Measurements from ENCODE around the gene PRTFDC1. TPM values are rescaled to one million over a fixed set of nuclear protein-coding genes. Genes with fewer than 3 reads are reported as not detected.

PRTFDC1 gene
- total RNA-seq, 1 donor from 2014 or later = 7.6 TPM

DNA sequence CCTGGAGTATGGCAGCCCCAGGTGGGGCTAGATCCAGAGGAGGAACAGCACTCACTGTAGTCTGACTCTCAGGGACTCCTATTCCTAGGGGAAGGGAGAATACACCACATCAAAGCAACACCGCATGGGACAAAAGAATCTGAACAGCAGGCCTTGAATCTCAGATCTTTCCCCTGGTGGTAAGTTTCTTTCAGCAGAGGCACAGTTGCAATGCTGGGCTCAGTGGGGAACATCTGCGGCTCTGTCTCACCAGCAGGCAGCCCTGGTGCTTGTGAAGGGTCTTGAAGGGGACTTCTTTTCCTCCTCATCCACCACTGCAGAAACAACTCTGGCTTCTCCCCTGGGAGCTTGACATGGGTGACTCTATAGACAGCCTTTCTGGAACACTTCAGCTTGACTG, 117.5 kb downstream of the PRTFDC1 start:
- Histone ChIP-seq H3K27me3 (no peaks in the 10 kb centered on the region), H3K4me1 (no peaks in the 10 kb centered on the region), H3K27ac (no peak overlapping the region), H3K4me3 (no peak overlapping the region), H3K36me3 (no peaks in the 10 kb centered on the region), H3K9me3 (no peaks in the 10 kb centered on the region)
- TF ChIP-seq POLR2AphosphoS5 (IDR thresholded peaks at IDR 0.05; ENCODE audit: insufficient read depth in 1 of 2, low read depth in 1 of 2) (no peak), POLR2A (IDR thresholded peaks at IDR 0.05) (no peak)
- TF ChIP-seq, protein P1, sequence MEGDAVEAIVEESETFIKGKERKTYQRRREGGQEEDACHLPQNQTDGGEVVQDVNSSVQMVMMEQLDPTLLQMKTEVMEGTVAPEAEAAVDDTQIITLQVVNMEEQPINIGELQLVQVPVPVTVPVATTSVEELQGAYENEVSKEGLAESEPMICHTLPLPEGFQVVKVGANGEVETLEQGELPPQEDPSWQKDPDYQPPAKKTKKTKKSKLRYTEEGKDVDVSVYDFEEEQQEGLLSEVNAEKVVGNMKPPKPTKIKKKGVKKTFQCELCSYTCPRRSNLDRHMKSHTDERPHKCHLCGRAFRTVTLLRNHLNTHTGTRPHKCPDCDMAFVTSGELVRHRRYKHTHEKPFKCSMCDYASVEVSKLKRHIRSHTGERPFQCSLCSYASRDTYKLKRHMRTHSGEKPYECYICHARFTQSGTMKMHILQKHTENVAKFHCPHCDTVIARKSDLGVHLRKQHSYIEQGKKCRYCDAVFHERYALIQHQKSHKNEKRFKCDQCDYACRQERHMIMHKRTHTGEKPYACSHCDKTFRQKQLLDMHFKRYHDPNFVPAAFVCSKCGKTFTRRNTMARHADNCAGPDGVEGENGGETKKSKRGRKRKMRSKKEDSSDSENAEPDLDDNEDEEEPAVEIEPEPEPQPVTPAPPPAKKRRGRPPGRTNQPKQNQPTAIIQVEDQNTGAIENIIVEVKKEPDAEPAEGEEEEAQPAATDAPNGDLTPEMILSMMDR (IDR thresholded peaks at IDR 0.05) = no peak
- intact Hi-C loops (cut with DNase I) = no loop called here
- no peak for DNase-seq (ENCODE audit: extremely low spot score in 2 of 2)

DNA sequence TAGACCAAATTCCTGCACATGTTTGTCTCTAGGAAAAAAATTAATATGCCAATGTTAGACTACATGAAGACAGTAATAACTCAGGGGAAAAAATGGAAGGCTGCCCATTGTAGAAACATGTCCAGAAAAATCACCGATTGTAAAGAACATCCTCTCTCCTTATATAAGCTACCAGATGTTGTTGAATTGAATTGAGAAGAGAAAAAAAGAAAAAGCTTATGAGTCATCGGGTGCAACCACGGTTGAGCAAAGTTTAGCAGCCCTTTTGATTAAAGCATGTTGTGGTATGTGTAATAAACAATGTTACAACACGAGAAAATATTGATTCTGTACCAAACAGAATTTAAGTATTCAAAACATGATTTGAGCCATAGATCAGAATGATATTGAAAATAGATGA, 126.4 kb downstream of the PRTFDC1 start:
- no peak for TF ChIP-seq POLR2A (IDR thresholded peaks at IDR 0.05)
- peak in 1 of 2 donors; percentile 35 for TF ChIP-seq POLR2AphosphoS5 (IDR thresholded peaks at IDR 0.05; ENCODE audit: insufficient read depth in 1 of 2, low read depth in 1 of 2)
- TF ChIP-seq, protein P1 (IDR thresholded peaks at IDR 0.05) = no peak
- DNase-seq (ENCODE audit: extremely low spot score in 2 of 2) = no peak

DNA sequence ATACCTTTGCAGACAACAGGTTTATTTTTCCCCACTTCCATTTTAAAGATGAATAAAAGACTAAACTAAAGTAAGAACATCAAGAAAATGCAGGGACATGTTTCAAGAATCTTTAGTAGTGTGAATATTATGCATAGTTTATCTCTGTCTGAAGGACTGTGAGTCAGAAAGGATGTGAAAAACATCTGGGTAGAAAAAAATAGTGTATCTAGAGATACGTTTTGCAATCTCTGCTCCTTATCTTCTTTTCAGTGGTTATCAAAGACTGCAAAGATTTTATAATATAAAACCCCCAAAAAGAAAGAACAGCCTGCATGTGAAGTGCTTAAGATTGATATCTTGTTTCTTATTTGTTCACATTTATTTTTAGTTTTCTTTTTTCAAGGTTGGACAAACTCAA, 126.9 kb downstream of the PRTFDC1 start:
- intact Hi-C loops (cut with DNase I) = no loop called here
- H3K4me1 ChIP-seq = peaks cover 17% of the 10 kb centered on the region
- no peak overlapping the region for H3K4me3 ChIP-seq
- H3K36me3 ChIP-seq = no peaks in the 10 kb centered on the region
- no peak for DNase-seq (ENCODE audit: extremely low spot score in 2 of 2)
- TF ChIP-seq POLR2A (IDR thresholded peaks at IDR 0.05) = no peak
- TF ChIP-seq POLR2AphosphoS5 (IDR thresholded peaks at IDR 0.05; ENCODE audit: insufficient read depth in 1 of 2, low read depth in 1 of 2) = no peak
- TF ChIP-seq, protein P1 (IDR thresholded peaks at IDR 0.05) = no peak
- no peaks in the 10 kb centered on the region for H3K9me3 ChIP-seq
- H3K27ac ChIP-seq = no peak overlapping the region
- H3K27me3 ChIP-seq = no peaks in the 10 kb centered on the region

More for the DNA sequence above, 126.4 kb downstream of the PRTFDC1 start:
- peaks cover 17% of the 10 kb centered on the region for H3K4me1 ChIP-seq
- no peaks in the 10 kb centered on the region for H3K9me3 ChIP-seq
- H3K4me3 ChIP-seq = no peak overlapping the region
- no peaks in the 10 kb centered on the region for H3K36me3 ChIP-seq
- H3K27me3 ChIP-seq = no peaks in the 10 kb centered on the region
- peak overlapping the region; percentile 32 for H3K27ac ChIP-seq
- intact Hi-C loops (cut with DNase I) = no loop called here

DNA sequence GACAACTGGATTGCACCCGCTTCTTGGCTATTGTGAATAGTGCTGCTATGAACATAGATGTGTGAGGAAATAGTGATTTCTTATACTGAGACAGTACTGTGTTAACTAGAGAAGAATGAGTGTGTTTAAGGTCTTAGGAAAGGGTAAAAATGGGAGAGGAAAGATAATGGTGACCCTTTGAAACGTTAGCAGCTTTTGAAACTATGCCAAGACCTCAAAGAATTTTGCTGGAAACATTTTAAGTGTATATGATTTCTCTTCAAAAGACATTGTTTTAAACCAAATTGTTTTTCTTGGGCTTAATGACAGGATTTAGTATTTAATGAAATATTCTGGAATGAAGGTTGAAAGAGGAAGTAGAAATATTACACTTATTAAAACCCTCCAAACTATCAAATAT, 127.9 kb downstream of the PRTFDC1 start:
- H3K36me3 ChIP-seq = no peaks in the 10 kb centered on the region
- no peaks in the 10 kb centered on the region for H3K27me3 ChIP-seq
- DNase-seq (ENCODE audit: extremely low spot score in 2 of 2) = no peak
- H3K27ac ChIP-seq = no peak overlapping the region
- no peak overlapping the region for H3K4me3 ChIP-seq
- TF ChIP-seq, protein P1 (IDR thresholded peaks at IDR 0.05) = no peak
- TF ChIP-seq POLR2A (IDR thresholded peaks at IDR 0.05) (no peak), POLR2AphosphoS5 (IDR thresholded peaks at IDR 0.05; ENCODE audit: insufficient read depth in 1 of 2, low read depth in 1 of 2) (no peak)
- intact Hi-C loops (cut with DNase I) = no loop called here
- no peaks in the 10 kb centered on the region for H3K9me3 ChIP-seq
- peaks cover 17% of the 10 kb centered on the region for H3K4me1 ChIP-seq

DNA sequence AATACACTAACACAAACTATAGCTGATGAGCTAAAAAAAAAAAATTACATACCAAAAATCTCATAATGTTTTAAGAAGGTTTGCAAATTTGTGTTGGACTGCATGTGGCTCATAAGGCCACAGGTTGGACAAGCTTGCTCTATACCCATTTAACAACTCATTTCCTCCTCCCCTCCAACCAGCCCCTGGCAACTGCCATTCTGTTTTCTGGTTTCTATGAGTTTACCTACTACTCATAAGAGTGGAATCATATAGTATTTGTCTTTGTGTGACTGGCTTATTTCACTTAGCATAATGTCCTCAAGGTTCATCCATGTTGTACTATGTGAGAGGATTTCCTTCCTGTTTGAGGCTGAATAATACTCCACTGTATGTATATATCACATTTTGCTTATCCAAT, 128.3 kb downstream of the PRTFDC1 start:
- H3K36me3 ChIP-seq = no peaks in the 10 kb centered on the region
- H3K4me3 ChIP-seq = no peak overlapping the region
- H3K27ac ChIP-seq = no peak overlapping the region
- no peaks in the 10 kb centered on the region for H3K27me3 ChIP-seq
- no peaks in the 10 kb centered on the region for H3K9me3 ChIP-seq
- intact Hi-C loops (cut with DNase I) = no loop called here
- no peak for DNase-seq (ENCODE audit: extremely low spot score in 2 of 2)
- TF ChIP-seq POLR2A (IDR thresholded peaks at IDR 0.05) (no peak), POLR2AphosphoS5 (IDR thresholded peaks at IDR 0.05; ENCODE audit: insufficient read depth in 1 of 2, low read depth in 1 of 2) (no peak)
- TF ChIP-seq, protein P1 (IDR thresholded peaks at IDR 0.05) = no peak
- peaks cover 17% of the 10 kb centered on the region for H3K4me1 ChIP-seq
